Body of pancreas (tissue), 4 donors: ENCODE results near the gene IRX5. TPM values are rescaled to one million over a fixed set of nuclear protein-coding genes. Genes with fewer than 3 reads are reported as not detected.

ENCODE experiments used
- ATAC-seq: fragments of 150-250 bp; one replicate; pipeline ENCODE4 v1.9.1; 2016
- DNase-seq, 4 donors: peaks; one replicate each; pipeline ENCODE4 v3.0.0-alpha.2; 2019
- H3K27ac ChIP-seq, 4 donors: fragments of 200-600 bp; sonication (generic); 1 replicate in 3 of 4; 2 replicates in 1 of 4; pipeline versions ENCODE4 v1.5.1 to v1.6.1; 2016 to 2019; ENCODE audit warnings: mild to moderate bottlenecking in 1 of 4, mixed read lengths in 1 of 4, moderate library complexity in 1 of 4
- H3K27me3 ChIP-seq, 2 donors: fragments of 200-600 bp; sonication (generic); one replicate each; pipeline ENCODE4 v1.6.0; 2016; ENCODE audit warnings: mild to moderate bottlenecking in 1 of 2
- H3K36me3 ChIP-seq, 2 donors: fragments of 200-600 bp; sonication (generic); replicated peaks in 1 of 2; 2 replicates each; pipeline ENCODE4 v1.5.1; 2016; ENCODE audit warnings: low read depth in 2 of 2; ENCODE audit not compliant: insufficient read depth in 1 of 2
- H3K4me1 ChIP-seq: fragments of 200-600 bp; sonication (generic); one replicate; pipeline ENCODE4 v1.6.0; 2016
- H3K4me3 ChIP-seq, 2 donors: fragments of 200-600 bp; sonication (generic); 1 replicate in 1 of 2; 2 replicates in 1 of 2; pipeline ENCODE4 v1.5.1; 2016 to 2019
- H3K9me3 ChIP-seq, 3 donors: fragments of 200-600 bp; sonication (generic); 1 replicate in 2 of 3; 2 replicates in 1 of 3; pipeline ENCODE4 v1.5.1; 2016
- POLR2A ChIP-seq, 3 donors: fragments of 450-650 bp; IDR thresholded peaks; one replicate each; pipeline ENCODE4 v1.6.1; 2016; ENCODE audit warnings: antibody characterized with exemption in 3 of 3, mild to moderate bottlenecking in 2 of 3
- WGBS, 2 donors: methylation state at CpG; one replicate each; pipeline ENCODE4 v1.1.5; 2017; 5-methylcytosine and 5-hydroxymethylcytosine counted together
- intact Hi-C: fragments of 100-400 bp; cut with DNase I; formaldehyde crosslinking; loops from one replicate; pipeline ENCODE4 v1.15.1; 2023
- total RNA-seq, 2 donors: library from RNA; depleted of rRNA; stranded (reverse); fragments of >200 nt; gene quantifications; one replicate each; pipeline ENCODE4 v1.1.0, GENCODE V29; 2016
- TF ChIP-seq, protein P1 (sequence below), 7 experiments: fragments of 450-650 bp in 4 of 7; fragments of 200-600 bp in 3 of 7; sonication (generic) in 3 of 7; IDR thresholded peaks; one replicate each; pipeline ENCODE4 v1.5.1; 2016 to 2019; ENCODE audit warnings: antibody characterized with exemption in 7 of 7

IRX5 gene
- total RNA-seq, 2 donors from 2014 or later, result 0.26 TPM; not detected in 1

DNA sequence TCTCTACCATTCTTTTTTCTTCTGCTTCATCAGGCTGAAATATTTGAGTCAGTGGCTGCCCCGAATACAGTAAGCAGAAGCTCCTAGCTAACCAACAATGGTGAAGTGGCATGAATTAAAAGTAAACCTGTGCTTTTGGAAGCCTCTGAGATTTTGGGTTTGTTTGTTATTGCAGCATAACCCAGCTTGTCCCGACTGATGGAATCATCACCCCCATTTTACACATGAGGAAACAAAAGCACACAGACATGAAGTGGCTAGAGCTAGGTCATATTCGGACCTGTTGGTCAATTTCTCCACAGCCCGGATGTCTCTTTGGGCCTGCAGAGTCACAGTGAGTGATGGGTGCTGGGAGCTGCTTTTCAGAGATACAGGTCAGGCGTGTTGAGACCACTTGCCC is 39.4 kb downstream of the IRX5 start:
- intact Hi-C loops, result no loop called here
- 70 to 72% methylated on average over 5 of the region's 5 CpGs for WGBS, 2 donors
- H3K27me3 ChIP-seq, result no peaks in the 10 kb centered on the region
- ATAC-seq (no peak), DNase-seq (no peak)
- TF ChIP-seq, protein P1, sequence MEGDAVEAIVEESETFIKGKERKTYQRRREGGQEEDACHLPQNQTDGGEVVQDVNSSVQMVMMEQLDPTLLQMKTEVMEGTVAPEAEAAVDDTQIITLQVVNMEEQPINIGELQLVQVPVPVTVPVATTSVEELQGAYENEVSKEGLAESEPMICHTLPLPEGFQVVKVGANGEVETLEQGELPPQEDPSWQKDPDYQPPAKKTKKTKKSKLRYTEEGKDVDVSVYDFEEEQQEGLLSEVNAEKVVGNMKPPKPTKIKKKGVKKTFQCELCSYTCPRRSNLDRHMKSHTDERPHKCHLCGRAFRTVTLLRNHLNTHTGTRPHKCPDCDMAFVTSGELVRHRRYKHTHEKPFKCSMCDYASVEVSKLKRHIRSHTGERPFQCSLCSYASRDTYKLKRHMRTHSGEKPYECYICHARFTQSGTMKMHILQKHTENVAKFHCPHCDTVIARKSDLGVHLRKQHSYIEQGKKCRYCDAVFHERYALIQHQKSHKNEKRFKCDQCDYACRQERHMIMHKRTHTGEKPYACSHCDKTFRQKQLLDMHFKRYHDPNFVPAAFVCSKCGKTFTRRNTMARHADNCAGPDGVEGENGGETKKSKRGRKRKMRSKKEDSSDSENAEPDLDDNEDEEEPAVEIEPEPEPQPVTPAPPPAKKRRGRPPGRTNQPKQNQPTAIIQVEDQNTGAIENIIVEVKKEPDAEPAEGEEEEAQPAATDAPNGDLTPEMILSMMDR (IDR thresholded peaks at IDR 0.05), result no peak
- no peak for TF ChIP-seq POLR2A (IDR thresholded peaks at IDR 0.05)
- no peak overlapping the region for H3K27ac ChIP-seq
- no peaks in the 10 kb centered on the region for H3K36me3 ChIP-seq
- no peak overlapping the region for H3K4me3 ChIP-seq
- no peaks in the 10 kb centered on the region for H3K9me3 ChIP-seq
- no peaks in the 10 kb centered on the region for H3K4me1 ChIP-seq

DNA sequence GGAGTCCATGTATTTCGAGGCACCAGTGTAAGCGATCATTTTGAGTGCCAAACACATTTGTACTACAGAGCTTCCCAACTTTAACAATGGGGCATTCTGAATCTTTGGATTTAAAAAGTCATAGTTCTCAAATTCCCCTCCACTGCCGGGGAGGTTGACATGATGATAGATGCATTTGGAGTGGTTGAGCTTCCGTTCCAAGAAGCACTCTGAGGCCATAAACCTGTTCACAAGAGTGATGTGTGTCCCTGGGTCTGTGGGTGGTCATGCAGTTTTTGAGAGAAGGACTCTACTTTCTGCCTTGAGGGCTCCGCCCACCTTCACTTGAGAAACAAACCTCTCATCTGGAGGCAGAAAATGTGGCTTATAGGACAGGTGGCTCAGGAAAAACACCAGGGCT is 43.7 kb downstream of the IRX5 start:
- no peak for ATAC-seq
- no peak for DNase-seq
- intact Hi-C loops, result no loop called here
- H3K36me3 ChIP-seq, result no peaks in the 10 kb centered on the region
- 49 to 52% methylated on average over 5 of the region's 5 CpGs for WGBS, 2 donors
- TF ChIP-seq POLR2A (IDR thresholded peaks at IDR 0.05), result no peak
- TF ChIP-seq, protein P1 (IDR thresholded peaks at IDR 0.05), result no peak
- no peak overlapping the region for H3K27ac ChIP-seq
- no peaks in the 10 kb centered on the region for H3K4me1 ChIP-seq
- no peak overlapping the region for H3K4me3 ChIP-seq
- H3K27me3 ChIP-seq, result no peaks in the 10 kb centered on the region
- no peaks in the 10 kb centered on the region for H3K9me3 ChIP-seq

DNA sequence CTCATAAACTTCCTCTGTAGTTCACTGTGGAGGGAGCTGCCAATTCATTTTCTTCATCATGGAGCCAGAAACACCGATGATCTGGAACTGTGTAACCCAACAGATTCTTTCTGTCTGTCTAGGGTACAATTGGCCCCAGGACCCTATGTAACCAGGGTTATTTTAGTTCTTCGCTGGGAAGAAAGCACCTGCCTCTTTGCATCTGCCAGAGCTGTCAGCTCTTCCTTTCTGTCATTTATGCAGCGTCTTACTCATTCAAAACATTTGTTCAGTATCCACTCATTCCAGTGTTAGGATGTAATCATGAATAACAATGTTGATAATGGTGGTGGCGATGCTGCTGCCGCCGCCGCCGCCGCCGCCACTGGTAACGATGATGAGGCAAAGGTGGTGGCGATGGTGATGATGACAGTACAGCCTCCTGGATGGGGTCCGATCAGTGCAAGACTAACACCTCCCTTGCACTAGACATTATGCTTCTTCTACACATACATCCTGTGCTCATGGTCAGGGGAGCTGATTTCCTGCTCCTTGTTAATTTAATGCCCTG is 46.1 kb downstream of the IRX5 start:
- Histone ChIP-seq H3K4me1 (no peaks in the 10 kb centered on the region), H3K27me3 (no peaks in the 10 kb centered on the region), H3K36me3 (no peaks in the 10 kb centered on the region), H3K4me3 (no peak overlapping the region), H3K27ac (no peak overlapping the region), H3K9me3 (no peaks in the 10 kb centered on the region)
- WGBS, 2 donors, result 85 to 94% methylated on average over 13 of the region's 13 CpGs
- intact Hi-C loops, result no loop called here
- DNase-seq (no peak), ATAC-seq (no peak)
- no peak for TF ChIP-seq POLR2A (IDR thresholded peaks at IDR 0.05)
- TF ChIP-seq, protein P1 (IDR thresholded peaks at IDR 0.05), result no peak

DNA sequence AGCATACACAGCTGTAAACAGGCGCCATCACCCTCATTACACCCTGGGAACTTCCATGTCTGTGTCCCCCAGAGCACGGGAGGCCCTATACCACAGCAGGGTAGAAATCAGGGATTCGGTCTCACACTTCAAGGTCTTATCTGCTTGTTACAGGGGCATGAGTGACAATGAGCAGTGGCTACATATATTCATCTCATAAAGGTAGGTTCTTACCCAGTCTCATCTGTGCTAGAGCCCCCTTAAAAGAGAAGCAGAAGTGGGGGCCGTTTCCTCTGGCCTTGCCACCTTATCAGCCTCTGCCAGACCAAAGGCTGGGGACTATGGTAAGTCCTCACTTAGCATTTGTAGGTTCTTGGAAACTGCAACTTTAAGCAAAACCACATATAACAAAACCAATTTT is 46.5 kb downstream of the IRX5 start:
- Histone ChIP-seq H3K4me3 (no peak overlapping the region), H3K27ac (no peak overlapping the region), H3K9me3 (no peaks in the 10 kb centered on the region), H3K27me3 (no peaks in the 10 kb centered on the region), H3K36me3 (no peaks in the 10 kb centered on the region), H3K4me1 (no peaks in the 10 kb centered on the region)
- 47 to 66% methylated on average over 4 of the region's 4 CpGs for whole genome bisulfite sequencing, 2 donors
- no peak for DNase-seq
- ATAC-seq, result no peak
- TF ChIP-seq, protein P1 (IDR thresholded peaks at IDR 0.05), result no peak
- no peak for TF ChIP-seq POLR2A (IDR thresholded peaks at IDR 0.05)
- intact Hi-C loops, result no loop called here

DNA sequence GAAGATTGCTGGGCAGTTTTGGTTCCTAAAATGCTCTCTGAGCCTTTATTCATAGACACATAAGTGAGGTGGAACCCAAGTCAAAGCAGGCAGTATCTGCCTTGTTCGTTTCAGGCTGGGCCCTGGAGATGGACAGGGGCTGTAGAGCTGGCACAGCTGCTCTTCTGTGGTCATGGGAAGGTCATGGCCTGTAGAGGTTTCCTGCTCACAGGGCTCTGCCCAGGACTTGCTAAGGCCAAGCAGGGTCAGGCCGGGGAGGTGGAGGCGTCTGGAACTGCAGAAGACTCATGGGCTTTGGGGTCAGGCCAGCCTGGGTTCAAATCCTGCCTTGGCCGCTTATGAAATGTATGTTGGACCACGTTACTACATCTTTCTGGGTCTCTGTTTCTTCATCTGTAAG is 50.2 kb downstream of the IRX5 start:
- WGBS, 2 donors, result 79 to 81% methylated on average over 5 of the region's 5 CpGs

More for the DNA sequence above, 50.2 kb downstream of the IRX5 start:
- intact Hi-C loops, result no loop called here
- DNase-seq (no peak), ATAC-seq (no peak)
- TF ChIP-seq, protein P1 (IDR thresholded peaks at IDR 0.05), result no peak
- TF ChIP-seq POLR2A (IDR thresholded peaks at IDR 0.05), result no peak
- no peaks in the 10 kb centered on the region for H3K4me1 ChIP-seq
- no peaks in the 10 kb centered on the region for H3K36me3 ChIP-seq
- no peaks in the 10 kb centered on the region for H3K9me3 ChIP-seq
- H3K4me3 ChIP-seq, result no peak overlapping the region
- H3K27ac ChIP-seq, result no peak overlapping the region
- H3K27me3 ChIP-seq, result no peaks in the 10 kb centered on the region
